Sigmoid colon (tissue), 4 donors: ENCODE results near the gene PGAM4.

Experiments
- CTCF ChIP-seq, 4 experiments: fragments of 450-650 bp in 3 of 4; fragments of 200-600 bp in 1 of 4; IDR thresholded peaks; one replicate each; pipeline ENCODE4 v1.5.1; 2016 to 2019; ENCODE audit warnings: antibody characterized with exemption in 4 of 4, mild to moderate bottlenecking in 3 of 4, moderate library complexity in 2 of 4
- EP300 ChIP-seq, 4 donors: sonication (generic); formaldehyde crosslinking; IDR thresholded peaks; one replicate each; pipeline ENCODE4 v1.6.1; 2017; ENCODE audit warnings: antibody characterized with exemption in 4 of 4
- POLR2A ChIP-seq, 2 donors: fragments of 450-650 bp; IDR thresholded peaks; one replicate each; pipeline ENCODE4 v1.6.1; 2016; ENCODE audit warnings: antibody characterized with exemption in 2 of 2, mild to moderate bottlenecking in 2 of 2, moderate library complexity in 2 of 2
- POLR2AphosphoS5 ChIP-seq, 4 donors: sonication (generic); formaldehyde crosslinking; IDR thresholded peaks; one replicate each; pipeline ENCODE4 v1.6.1; 2017; ENCODE audit warnings: antibody characterized with exemption in 4 of 4

GRCh38 chrX:77969538-77969937 is at the start of gene PGAM4:
- TF ChIP-seq CTCF (IDR thresholded peaks at IDR 0.05) (no peak), POLR2A (IDR thresholded peaks at IDR 0.05) (no peak), POLR2AphosphoS5 (IDR thresholded peaks at IDR 0.05) (no peak), EP300 (IDR thresholded peaks at IDR 0.05) (no peak)
